GM12875 (cell line): ENCODE measurements around the gene NRL.

Source experiments
- H3K4me3 ChIP-seq: one replicate; pipeline ENCODE4 v1.5.1; 2011; ENCODE audit warnings: low read depth, low read length, control low read depth
- CTCF ChIP-seq: IDR thresholded peaks from 2 replicates; pipeline ENCODE4 v1.5.1; 2011; ENCODE audit warnings: low read depth, mild to moderate bottlenecking, control low read depth, inconsistent platforms, low read length, moderate library complexity, borderline replicate concordance; ENCODE audit not compliant: insufficient read depth

The NRL gene

GRCh38 chr14:24130717-24131548 is 16.2 kb upstream of the NRL start:
- no peak for TF ChIP-seq CTCF
- H3K4me3 ChIP-seq: no peak overlapping the region

GRCh38 chr14:24130380-24130716 is 15.6 kb upstream of the NRL start, which contains the start of gene FITM1:
Gene FITM1 (plus strand): TSS chr14:24130659. CDS start chr14:24131564, 905 bp downstream.
- no peak for TF ChIP-seq CTCF
- no peak within 1 kb of the TSS for H3K4me3 ChIP-seq

DNA sequence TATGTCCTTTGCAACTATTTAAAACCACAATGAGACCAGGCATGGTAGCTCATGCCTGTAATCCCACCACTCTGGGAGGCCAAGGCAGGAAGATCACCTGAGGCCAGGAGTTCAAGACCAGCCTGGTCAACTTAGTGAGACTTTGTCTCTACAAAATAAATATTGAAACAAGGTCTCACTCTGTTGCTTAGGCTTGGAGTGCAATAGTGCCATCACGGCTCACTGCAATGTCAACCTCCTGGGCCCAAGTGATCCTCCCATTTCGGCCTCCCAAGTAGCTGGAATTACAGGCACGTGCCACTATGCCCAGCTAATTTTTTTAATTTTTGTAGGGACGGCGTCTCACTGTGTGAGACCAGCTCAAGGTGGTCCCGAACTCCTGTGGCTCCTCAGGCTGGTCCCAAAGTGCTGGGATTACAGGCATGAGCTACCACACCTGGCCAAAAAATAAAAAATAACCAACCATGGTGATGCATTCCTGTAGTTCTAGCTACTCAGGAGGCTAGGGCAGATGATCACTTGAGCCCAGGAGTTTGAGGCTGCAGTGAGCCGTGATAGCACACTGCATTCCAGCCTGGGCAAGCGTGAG is 14.8 kb upstream of the NRL start:
- TF ChIP-seq CTCF: no peak

GRCh38 chr14:24127673-24128072 is 12.9 kb upstream of the NRL start:
- H3K4me3 ChIP-seq: no peak overlapping the region
- no peak for TF ChIP-seq CTCF

More for the DNA sequence above, 14.8 kb upstream of the NRL start:
- no peak overlapping the region for H3K4me3 ChIP-seq

DNA sequence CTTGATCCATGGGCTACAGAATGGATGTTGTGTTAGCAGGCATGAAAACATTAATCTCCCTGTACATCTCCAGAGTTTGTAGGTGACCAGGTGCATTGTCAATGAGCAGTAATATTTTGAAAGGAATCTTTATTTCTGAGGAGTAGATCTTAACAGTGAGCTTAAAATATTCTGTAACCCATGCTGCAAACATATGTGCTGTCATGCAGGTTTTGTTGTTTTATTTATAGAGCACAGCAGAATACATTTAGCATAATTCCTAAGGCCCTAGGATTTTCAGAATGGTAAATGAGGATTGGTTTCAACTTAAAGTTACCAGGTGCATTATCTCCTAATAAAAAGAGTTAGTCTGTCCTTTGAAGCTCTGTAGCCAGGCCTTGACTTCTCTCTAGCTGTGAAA is 12.2 kb upstream of the NRL start:
- no peak for TF ChIP-seq CTCF
- no peak overlapping the region for H3K4me3 ChIP-seq

DNA sequence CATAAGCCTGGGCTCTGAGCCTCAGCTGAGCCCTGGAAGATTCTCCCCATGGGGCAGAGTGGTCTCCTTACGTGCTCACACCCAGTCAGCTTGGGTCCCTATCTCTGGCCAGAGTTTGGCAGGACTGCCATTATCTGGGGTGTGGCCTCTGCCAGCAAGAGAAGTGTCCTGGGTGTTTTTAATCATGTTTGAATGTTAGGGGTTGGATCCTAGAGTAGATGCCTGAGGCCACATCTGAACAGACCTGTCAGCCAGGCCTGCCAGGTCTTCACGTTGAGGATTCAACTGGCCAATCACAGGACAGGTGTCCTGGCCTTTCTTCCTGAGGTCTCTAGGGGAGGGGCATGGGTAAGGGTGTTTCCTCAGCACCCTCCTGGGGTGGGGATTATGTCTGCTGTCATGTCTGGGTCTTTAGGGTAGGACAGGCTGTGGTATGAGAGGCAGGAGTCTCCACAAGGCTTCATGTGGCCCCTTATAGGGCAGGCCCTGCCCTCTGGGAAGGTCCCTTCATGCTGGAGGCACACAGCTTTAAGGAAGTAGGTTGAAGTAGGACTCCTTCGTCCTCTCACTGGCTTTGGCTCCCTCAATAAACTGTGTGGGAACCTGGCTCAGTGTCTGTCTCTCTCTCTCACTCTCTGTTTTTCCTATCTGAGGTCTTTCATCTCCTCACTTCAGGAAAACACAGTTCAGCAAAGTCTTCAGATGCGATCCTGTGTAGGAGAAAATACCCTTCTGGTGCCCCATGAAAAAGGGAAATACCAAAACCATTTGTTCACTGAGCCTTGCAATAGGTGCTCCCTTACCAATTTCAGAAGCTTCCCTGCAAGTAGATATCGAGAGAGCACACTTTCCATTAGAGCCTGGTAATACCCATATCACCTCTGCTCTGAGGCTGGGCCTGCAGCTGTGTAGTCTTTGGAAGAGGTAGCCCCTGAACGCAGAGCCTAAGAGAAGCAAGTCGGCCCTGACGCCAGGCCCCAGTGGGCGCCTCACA is 9.0 kb upstream of the NRL start:
- H3K4me3 ChIP-seq: no peak overlapping the region
- no peak for TF ChIP-seq CTCF
